Karpas-422 (cell line): ENCODE measurements around the gene PTMA. TPM values are rescaled to one million over a fixed set of nuclear protein-coding genes. Genes with fewer than 3 reads are reported as not detected.
"Not testable (repeated sequence)": the region's sequence is repeated elsewhere in the genome, so short reads cannot be mapped to it uniquely, and the experiment has no call there.

Source experiments
- DNase-seq: peaks from one replicate; pipeline ENCODE4 v3.0.0-alpha.2; 2015
- H2AFZ ChIP-seq: fragments of 200-600 bp; sonication (generic); 2 replicates; pipeline ENCODE4 v1.6.1; 2014; ENCODE audit warnings: antibody characterized with exemption, low read length, mixed read lengths
- H3K27ac ChIP-seq: fragments of 200-600 bp; sonication (generic); 2 replicates; pipeline ENCODE4 v1.5.1; 2014; ENCODE audit warnings: mild to moderate bottlenecking, low read length, moderate library complexity
- H3K27me3 ChIP-seq: fragments of 200-600 bp; sonication (generic); 2 replicates; pipeline ENCODE4 v1.6.1; 2014; ENCODE audit warnings: low read length, mixed read lengths
- H3K36me3 ChIP-seq: fragments of 200-600 bp; sonication (generic); 2 replicates; pipeline ENCODE4 v1.6.1; 2014; ENCODE audit warnings: low read length, mixed read lengths; ENCODE audit not compliant: insufficient read depth
- H3K4me1 ChIP-seq: fragments of 200-600 bp; sonication (generic); 2 replicates; pipeline ENCODE4 v1.6.1; 2014; ENCODE audit warnings: mild to moderate bottlenecking, low read length, mixed read lengths
- H3K4me2 ChIP-seq: fragments of 200-600 bp; sonication (generic); 2 replicates; pipeline ENCODE4 v1.6.1; 2014; ENCODE audit warnings: low read length, low read depth, mild to moderate bottlenecking; ENCODE audit not compliant: poor library complexity, severe bottlenecking
- H3K4me3 ChIP-seq: fragments of 200-600 bp; sonication (generic); 2 replicates; pipeline ENCODE4 v1.5.1; 2014; ENCODE audit warnings: mild to moderate bottlenecking, antibody characterized with exemption, low read length, mixed read lengths
- H3K79me2 ChIP-seq: fragments of 200-600 bp; sonication (generic); 2 replicates; pipeline ENCODE4 v1.6.1; 2014; ENCODE audit warnings: mild to moderate bottlenecking, low read length, mixed read lengths
- H3K9ac ChIP-seq: fragments of 200-600 bp; sonication (generic); 2 replicates; pipeline ENCODE4 v1.6.0; 2014; ENCODE audit warnings: low read length
- H3K9me2 ChIP-seq: fragments of 200-600 bp; sonication (generic), shearing (Covaris generic); replicated peaks from 2 replicates; pipeline ENCODE4 v1.6.0; 2014; ENCODE audit warnings: mild to moderate bottlenecking, low read length, moderate library complexity; ENCODE audit not compliant: insufficient read depth
- H3K9me3 ChIP-seq: fragments of 300-700, 200-600 bp; sonication (generic); 2 replicates; pipeline ENCODE4 v1.6.1; 2014; ENCODE audit warnings: low read length, mixed read lengths
- H4K20me1 ChIP-seq: fragments of 200-600 bp; sonication (generic); 2 replicates; pipeline ENCODE4 v1.6.1; 2014; ENCODE audit warnings: mild to moderate bottlenecking, antibody characterized with exemption, low read length, low read depth; ENCODE audit not compliant: insufficient read depth
- small RNA-seq: library from RNA; depleted of rRNA; stranded (forward); fragments of <200 nt; gene quantifications from one replicate; pipeline ENCODE3, GENCODE V24; 2014
- total RNA-seq: library from RNA; depleted of rRNA; stranded (reverse); fragments of >200 nt; shearing (Covaris generic); gene quantifications from 2 replicates; pipeline ENCODE4 v1.2.3, GENCODE V29; 2014; ENCODE audit warnings: low replicate concordance; rRNA removed

PTMA gene
- total RNA-seq, 1 experiment from 2014 or later: 1,657 TPM

GRCh38 chr2:231745303-231746038, 37.1 kb downstream of the PTMA start:
- Histone ChIP-seq H3K9ac (no peak overlapping the region), H3K36me3 (no peaks in the 10 kb centered on the region), H3K4me3 (no peak overlapping the region), H3K79me2 (no peaks in the 10 kb centered on the region), H3K9me3 (no peaks in the 10 kb centered on the region), H3K27ac (no peak overlapping the region), H3K27me3 (no peaks in the 10 kb centered on the region), H3K9me2 (no peaks in the 10 kb centered on the region), H3K4me1 (peaks cover 23% of the 10 kb centered on the region), H4K20me1 (no peaks in the 10 kb centered on the region), H2AFZ (no peak overlapping the region), H3K4me2 (no peak overlapping the region)
- DNase-seq: no peak

DNA sequence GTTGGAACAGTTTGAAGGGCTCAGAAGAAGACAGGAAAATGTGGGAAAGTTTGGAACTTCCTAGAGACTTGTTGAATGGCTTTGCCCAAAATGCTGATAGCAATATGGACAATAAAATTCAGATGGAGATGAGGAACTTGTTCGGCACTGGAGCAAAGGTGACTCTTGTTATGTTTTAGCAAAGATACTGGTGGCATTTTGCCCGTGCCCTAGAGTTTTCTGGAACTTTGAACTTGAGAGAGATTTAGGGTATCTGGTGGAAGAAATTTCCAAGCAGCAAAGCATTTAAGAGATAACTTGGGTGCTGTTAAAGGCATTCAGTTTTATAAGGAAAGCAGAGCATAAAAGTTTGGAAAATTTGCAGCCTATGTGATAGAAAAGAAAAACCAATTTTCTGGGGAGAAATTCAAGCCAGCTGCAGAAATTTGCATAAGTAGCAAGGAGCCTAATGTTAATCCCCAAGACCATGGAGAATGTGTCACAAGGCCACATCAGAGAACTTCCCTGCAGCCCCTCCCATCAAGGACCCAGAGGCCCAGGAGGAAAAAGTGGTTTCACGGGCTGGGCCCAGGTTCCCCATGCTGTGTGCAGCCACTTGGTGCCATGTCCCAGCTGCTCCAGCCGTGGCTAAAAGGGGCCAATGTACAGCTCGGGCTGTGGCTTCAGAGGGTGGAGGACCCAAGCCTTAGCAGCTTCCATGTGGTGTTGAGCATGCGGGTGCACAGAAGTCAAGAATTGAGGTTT, 40.0 kb downstream of the PTMA start:
- DNase-seq, H2AFZ ChIP-seq, H3K9me3 ChIP-seq, H4K20me1 ChIP-seq, H3K36me3 ChIP-seq, H3K9ac ChIP-seq, H3K9me2 ChIP-seq, H3K4me3 ChIP-seq, H3K27me3 ChIP-seq: not testable (repeated sequence)
- Histone ChIP-seq H3K27ac (peak overlapping the region; percentile 55), H3K79me2 (peaks cover 14% of the 10 kb centered on the region), H3K4me1 (peaks cover 26% of the 10 kb centered on the region), H3K4me2 (peak overlapping the region; percentile 11)

GRCh38 chr2:231749016-231749415, 40.7 kb downstream of the PTMA start:
- not testable (repeated sequence) for H3K9me3 ChIP-seq, DNase-seq
- H3K79me2 ChIP-seq: peaks cover 19% of the 10 kb centered on the region

GRCh38 chr2:231751042-231751815, 42.9 kb downstream of the PTMA start:
- no peak overlapping the region for H2AFZ ChIP-seq
- H3K9me2 ChIP-seq: no peaks in the 10 kb centered on the region
- no peaks in the 10 kb centered on the region for H3K27me3 ChIP-seq
- no peak for DNase-seq
- H3K4me1 ChIP-seq: peaks cover 26% of the 10 kb centered on the region
- no peak overlapping the region for H3K9ac ChIP-seq
- no peak overlapping the region for H3K4me3 ChIP-seq
- H3K4me2 ChIP-seq: no peak overlapping the region
- H3K79me2 ChIP-seq: peaks cover 32% of the 10 kb centered on the region
- H4K20me1 ChIP-seq: no peaks in the 10 kb centered on the region
- no peak overlapping the region for H3K27ac ChIP-seq
- no peaks in the 10 kb centered on the region for H3K9me3 ChIP-seq
- H3K36me3 ChIP-seq: no peaks in the 10 kb centered on the region

More at GRCh38 chr2:231749016-231749415, 40.7 kb downstream of the PTMA start:
- H3K27ac ChIP-seq: peak overlapping the region; percentile 55
- H3K9me2 ChIP-seq, H3K36me3 ChIP-seq, H3K4me3 ChIP-seq, H4K20me1 ChIP-seq, H3K9ac ChIP-seq, H2AFZ ChIP-seq, H3K27me3 ChIP-seq: not testable (repeated sequence)
- peaks cover 26% of the 10 kb centered on the region for H3K4me1 ChIP-seq
- peak overlapping the region; percentile 11 for H3K4me2 ChIP-seq

GRCh38 chr2:231752061-231752460, 43.7 kb downstream of the PTMA start:
- Histone ChIP-seq H3K4me1 (peaks cover 26% of the 10 kb centered on the region), H3K9me3 (no peaks in the 10 kb centered on the region), H3K79me2 (peaks cover 34% of the 10 kb centered on the region), H3K27me3 (no peaks in the 10 kb centered on the region), H3K9ac (no peak overlapping the region), H4K20me1 (no peaks in the 10 kb centered on the region), H3K4me3 (no peak overlapping the region), H3K27ac (no peak overlapping the region), H3K36me3 (no peaks in the 10 kb centered on the region), H3K9me2 (no peaks in the 10 kb centered on the region), H3K4me2 (no peak overlapping the region), H2AFZ (no peak overlapping the region)
- DNase-seq: no peak

DNA sequence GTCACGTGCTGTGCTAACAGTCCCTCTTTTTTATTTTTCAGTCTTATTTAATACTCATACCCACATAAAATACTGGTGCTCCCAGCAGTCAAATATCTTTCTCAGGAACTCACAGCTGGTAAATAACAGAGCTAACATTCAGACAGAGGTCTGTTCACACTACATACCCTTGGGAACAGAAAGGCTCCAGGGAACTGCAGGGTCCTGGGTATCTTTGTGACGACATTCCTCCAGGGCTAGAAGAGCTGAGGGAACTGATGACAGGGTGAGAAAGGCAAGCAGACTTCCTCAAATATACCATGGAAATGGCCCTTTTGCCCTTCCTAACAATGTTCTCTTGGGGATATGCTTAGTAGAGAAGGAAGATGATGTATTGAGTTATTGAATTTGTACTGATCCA, 53.4 kb downstream of the PTMA start:
- H3K9me2 ChIP-seq: no peaks in the 10 kb centered on the region
- H3K4me1 ChIP-seq: peaks cover 26% of the 10 kb centered on the region
- no peaks in the 10 kb centered on the region for H4K20me1 ChIP-seq
- H3K4me2 ChIP-seq: no peak overlapping the region
- no peak overlapping the region for H3K4me3 ChIP-seq
- no peaks in the 10 kb centered on the region for H3K36me3 ChIP-seq
- no peaks in the 10 kb centered on the region for H3K9me3 ChIP-seq
- DNase-seq: no peak
- peaks cover 81% of the 10 kb centered on the region for H3K79me2 ChIP-seq
- no peak overlapping the region for H3K27ac ChIP-seq
- H3K9ac ChIP-seq: no peak overlapping the region
- H2AFZ ChIP-seq: no peak overlapping the region
- H3K27me3 ChIP-seq: no peaks in the 10 kb centered on the region

Small RNA genes within 50 kb of the gene (small RNA-seq; reads per million reads assigned to genes)
- not detected for gene RF00015

Other genes with a start within 250 kb of the PTMA start
- gene NCL, start 244.0 kb upstream of the PTMA start, total RNA-seq: 200 and 291 TPM in 2 replicates
- not detected in 2 replicates for gene NMUR1, start 178.1 kb upstream of the PTMA start, total RNA-seq
- gene TEX44, start 115.7 kb upstream of the PTMA start, total RNA-seq: not detected in 2 replicates
- 67.2 and 87.8 TPM in 2 replicates for gene PDE6D, start 72.8 kb downstream of the PTMA start, total RNA-seq
- 40.4 and 67.6 TPM in 2 replicates for gene COPS7B, start 77.9 kb downstream of the PTMA start, total RNA-seq
- not detected in 2 replicates for gene NPPC, start 217.9 kb downstream of the PTMA start, total RNA-seq